COLO668 (cell line): ENCODE results near the gene SREBF1.

Experiments used
- DNase-seq: peaks from one replicate; lab custom pipeline; 2025; ENCODE audit not compliant: unreplicated experiment; lab: John Stamatoyannopoulos, UW

The SREBF1 gene

DNA sequence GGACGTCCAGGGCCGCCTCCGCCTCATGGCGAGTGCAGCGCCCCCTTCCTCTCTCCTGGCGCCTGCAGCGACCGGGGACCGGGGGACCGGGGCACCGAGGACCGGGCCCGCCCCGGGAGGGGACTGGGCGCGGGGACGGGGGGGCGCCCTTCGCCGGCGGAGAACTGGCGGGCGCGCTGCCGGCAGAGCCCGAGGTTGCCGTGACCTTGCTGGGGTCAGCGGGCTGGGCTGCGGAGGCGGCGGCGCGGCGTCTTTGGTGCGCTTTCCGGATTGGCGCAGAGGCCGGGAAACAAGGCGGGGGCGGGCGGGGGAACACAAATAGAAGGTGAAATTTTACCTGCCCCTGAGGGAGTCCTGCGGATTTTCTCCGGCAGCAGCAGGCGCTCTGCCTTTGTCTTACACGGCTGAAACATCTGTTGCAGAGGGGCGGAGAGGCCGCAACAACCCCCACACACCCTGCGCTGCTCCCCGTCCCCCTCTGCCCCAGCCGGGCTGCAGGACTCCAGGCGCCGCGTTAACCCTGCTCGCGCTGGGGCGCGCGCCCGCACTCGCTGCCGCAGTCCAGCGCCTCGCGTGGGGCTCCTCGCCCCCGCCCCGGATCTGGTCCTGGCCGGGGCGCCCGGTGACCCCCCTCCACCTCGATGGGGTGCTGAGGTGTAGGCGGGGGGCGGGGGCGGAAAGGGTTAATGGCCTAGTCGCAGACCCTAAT lies 53.5 kb downstream of the SREBF1 start:
- peak; percentile 78 for DNase-seq

GRCh38 chr17:17782523-17783115 lies 54.2 kb downstream of the SREBF1 start:
- DNase-seq = peak; percentile 49

GRCh38 chr17:17781591-17782496 lies 54.9 kb downstream of the SREBF1 start:
- DNase-seq = peak; percentile 75

DNA sequence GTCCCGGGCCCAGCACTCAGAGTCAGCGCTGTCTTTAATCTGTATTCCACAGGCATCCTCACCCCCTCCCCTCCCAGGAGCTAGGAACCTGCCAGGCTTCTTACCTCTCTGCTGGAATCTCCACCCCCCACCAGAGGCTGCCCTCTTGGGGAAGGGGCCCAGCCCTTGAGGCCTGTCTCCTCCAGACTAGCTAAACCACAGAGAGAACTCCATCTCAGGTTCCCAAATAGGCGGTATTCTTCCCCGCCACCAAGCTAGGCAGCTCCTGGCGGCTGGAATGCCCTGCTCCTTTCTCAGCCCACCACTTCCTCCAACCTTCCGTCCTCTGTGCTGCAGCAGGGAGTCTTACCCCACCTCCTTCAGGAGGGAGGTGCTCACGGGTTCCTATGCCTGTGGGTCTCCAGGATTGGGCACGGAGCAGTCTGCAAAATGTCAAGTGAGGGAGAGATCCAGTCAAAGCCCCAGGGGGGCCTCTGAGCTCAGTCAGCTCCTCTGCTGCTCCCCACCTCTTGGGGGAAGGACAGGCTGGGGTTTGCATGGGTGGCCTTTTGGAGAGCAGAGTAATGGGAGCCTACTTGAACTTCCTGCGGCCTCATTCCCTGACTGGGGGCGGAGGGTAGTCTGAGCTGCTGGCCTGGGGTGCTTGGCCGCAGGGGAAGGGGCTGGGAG lies 55.7 kb downstream of the SREBF1 start:
- no peak for DNase-seq

- no peak for DNase-seq
These were observed 57.7 kb downstream of the SREBF1 start for GRCh38 chr17:17779015-17779611.

DNA sequence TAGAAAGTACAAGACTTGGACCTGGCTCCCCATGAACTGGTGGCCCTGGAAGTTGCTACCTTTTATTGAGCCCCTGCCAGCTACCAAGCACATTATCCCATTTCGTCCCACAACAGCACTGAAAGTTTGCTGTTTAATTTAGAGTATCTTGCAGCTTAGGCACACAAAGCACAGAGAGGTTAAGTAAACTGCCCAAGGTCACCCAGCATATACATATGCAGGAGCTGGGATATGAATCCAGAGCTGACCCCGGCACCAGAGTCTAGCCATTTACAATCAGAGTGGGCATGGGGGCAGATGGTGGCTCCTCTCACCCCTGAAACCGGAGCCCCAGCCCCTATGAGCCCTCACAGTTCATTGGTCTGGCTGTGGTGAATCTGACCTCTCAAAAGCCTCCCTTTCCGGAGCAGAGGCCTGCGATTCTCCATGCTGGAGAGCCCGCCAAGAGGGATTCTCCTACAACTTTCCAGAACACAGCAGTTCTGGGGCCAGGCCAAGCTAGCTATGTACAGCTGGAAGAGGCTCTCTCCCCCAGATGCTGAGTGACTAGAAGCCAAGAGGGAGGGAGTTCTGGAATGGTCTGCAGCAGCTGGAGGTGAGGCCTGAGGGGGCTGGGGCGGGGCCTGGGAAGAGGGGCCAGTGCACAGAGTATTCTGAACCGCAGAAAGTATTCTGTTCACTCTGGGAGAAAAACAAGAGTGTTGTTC lies 58.3 kb downstream of the SREBF1 start:
- no peak for DNase-seq

DNA sequence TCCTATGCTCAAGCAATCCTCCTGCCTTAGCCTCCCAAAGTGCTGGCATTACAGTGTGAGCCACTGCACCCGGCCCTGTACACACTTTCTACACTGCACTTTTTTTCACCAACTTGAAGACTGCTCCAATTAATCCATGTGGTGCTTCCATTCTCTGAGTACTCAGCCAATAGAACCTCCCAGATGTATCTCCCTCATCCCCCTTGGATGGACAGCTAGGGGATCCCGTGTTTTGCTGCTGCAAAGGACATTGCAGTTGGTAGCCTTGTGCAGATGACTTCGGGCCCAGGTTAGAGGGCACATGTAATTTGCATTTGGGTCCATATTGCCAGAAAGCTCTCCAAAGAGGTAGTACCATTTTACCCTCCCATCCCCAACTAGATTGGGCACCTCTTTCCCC lies 59.9 kb downstream of the SREBF1 start:
- no peak for DNase-seq

GRCh38 chr17:17774009-17774881 lies 62.5 kb downstream of the SREBF1 start:
- no peak for DNase-seq

DNA sequence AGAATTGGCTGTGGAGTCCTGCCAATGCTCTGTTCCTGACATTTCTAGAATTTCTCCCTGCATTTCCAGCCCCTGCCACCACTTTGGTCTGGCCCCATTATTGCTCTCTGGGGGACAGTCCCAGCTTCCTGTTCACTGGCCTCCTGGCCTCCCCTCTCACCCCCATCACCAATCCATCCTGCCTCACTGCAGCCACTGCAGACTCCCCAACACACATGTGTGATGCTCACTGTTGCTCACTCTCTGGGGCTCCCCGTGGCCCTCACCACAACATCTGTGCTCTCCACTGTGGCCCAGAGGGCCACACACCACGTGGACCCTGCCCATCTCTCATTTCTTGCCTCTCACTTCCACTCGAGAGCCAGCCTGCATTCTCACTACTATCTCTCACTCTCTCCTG lies 64.6 kb downstream of the SREBF1 start:
- DNase-seq = no peak

GRCh38 chr17:17771498-17772201 lies 65.1 kb downstream of the SREBF1 start:
- DNase-seq = no peak

- DNase-seq = no peak
These were observed 66.1 kb downstream of the SREBF1 start for GRCh38 chr17:17770632-17771044.

DNA sequence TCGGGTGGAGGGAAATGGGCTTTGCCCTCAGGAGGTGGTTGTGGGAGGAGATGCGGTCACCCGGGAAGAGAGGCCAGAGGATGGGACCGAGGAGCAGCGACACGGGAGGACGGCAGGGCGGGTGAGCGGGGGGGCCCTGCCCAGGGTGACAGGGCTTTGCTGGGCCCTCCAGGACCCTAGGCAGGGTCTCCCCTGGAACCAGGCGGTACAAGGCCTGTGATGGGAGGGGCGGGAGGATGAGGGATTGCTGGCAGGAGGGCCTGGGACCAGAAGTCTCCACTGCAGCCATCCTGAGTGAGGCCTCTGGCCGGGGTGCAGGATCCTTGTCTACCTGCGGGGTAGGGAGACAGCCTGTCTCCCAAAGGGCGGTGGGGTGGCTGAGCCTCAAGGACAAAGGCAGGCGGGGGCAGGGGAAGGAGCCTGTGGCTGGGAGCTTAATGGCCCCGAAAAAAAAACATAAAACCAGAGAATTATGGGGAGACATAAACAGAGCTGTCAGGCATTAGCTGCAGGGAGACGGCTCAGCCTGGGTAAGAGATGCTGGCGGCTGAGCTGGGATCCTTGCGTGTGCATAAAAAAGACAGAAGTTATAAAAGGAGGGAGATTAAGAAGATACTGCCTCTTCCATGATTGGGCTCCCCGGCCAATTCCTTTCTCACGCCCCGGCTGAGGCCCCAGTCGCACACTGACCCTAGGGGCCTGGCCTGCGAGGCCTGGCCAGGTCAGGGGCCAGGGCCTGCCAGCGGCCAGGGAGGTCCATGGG lies 66.7 kb downstream of the SREBF1 start:
- no peak for DNase-seq

GRCh38 chr17:17768424-17769088 lies 68.2 kb downstream of the SREBF1 start:
- no peak for DNase-seq

- no peak for DNase-seq
These were observed 68.8 kb downstream of the SREBF1 start for GRCh38 chr17:17767887-17768418.

GRCh38 chr17:17767154-17767869 lies 69.5 kb downstream of the SREBF1 start:
- DNase-seq = no peak

DNA sequence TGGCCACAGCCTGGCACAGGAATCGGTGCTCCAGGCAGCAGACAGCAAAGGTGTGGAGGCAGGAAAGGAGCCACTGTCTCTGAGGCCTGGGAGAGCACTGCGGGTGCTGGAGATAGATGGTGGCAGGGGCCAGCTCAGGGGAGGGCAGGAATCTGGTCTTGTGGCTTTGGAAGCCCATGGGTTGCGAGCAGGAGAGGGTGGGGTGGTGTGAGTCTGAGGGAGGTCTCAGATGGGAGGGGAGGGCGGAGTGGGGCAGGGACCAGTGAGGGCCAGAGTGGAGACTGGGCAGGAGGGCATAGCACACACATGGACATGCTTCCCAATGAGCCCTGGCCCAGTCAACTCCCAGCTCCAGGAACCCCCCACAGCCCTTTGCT lies 70.1 kb downstream of the SREBF1 start:
- DNase-seq = no peak
